ENCODE results near the gene ZCCHC7.

Gene ZCCHC7

GRCh38 chr9:37398464-37399025 is 278.2 kb downstream of the ZCCHC7 start:
- TF ChIP-seq EZH2phosphoT487 (IDR thresholded peaks at IDR 0.05; ENCODE audit: borderline replicate concordance, low read length) (no peak), CTCF (IDR thresholded peaks at IDR 0.05; ENCODE audit: low read depth, low read length, poor library complexity, severe bottlenecking) (no peak)
- Histone ChIP-seq H3K4me1 (ENCODE audit: control insufficient read depth, low read length) (peaks cover 100% of the 10 kb centered on the region), H3K9me2 (replicated peaks; ENCODE audit: control insufficient read depth, low read length) (no peaks in the 10 kb centered on the region), H4K20me1 (ENCODE audit: control insufficient read depth, insufficient read depth, low read depth, low read length) (no peaks in the 10 kb centered on the region), H3K4me2 (ENCODE audit: low read length) (peak overlapping the region; percentile 93), H3K27ac (ENCODE audit: low read depth, low read length) (peak overlapping the region; percentile 93), H3K27me3 (ENCODE audit: control insufficient read depth, low read length) (no peaks in the 10 kb centered on the region), H3K9me3 (ENCODE audit: control insufficient read depth, insufficient read depth, low read length) (no peaks in the 10 kb centered on the region), H3F3A (ENCODE audit: control insufficient read depth, insufficient read depth) (peaks cover 72% of the 10 kb centered on the region), H3K79me2 (ENCODE audit: control insufficient read depth, low read length) (peaks cover 22% of the 10 kb centered on the region), H3K4me3 (ENCODE audit: low read length) (peak overlapping the region; percentile 71), H3K36me3 (ENCODE audit: control insufficient read depth, low read length) (peaks cover 26% of the 10 kb centered on the region)

GRCh38 chr9:37399336-37399735 is 279.0 kb downstream of the ZCCHC7 start:
- Histone ChIP-seq H3K36me3 (ENCODE audit: control insufficient read depth, low read length) (peaks cover 22% of the 10 kb centered on the region), H3K79me2 (ENCODE audit: control insufficient read depth, low read length) (peaks cover 25% of the 10 kb centered on the region), H3K4me3 (ENCODE audit: low read length) (peak overlapping the region; percentile 71), H3K27ac (ENCODE audit: low read depth, low read length) (peak overlapping the region; percentile 93), H3K9me3 (ENCODE audit: control insufficient read depth, insufficient read depth, low read length) (no peaks in the 10 kb centered on the region), H3K4me1 (ENCODE audit: control insufficient read depth, low read length) (peaks cover 100% of the 10 kb centered on the region), H3K27me3 (ENCODE audit: control insufficient read depth, low read length) (no peaks in the 10 kb centered on the region), H3F3A (ENCODE audit: control insufficient read depth, insufficient read depth) (peaks cover 73% of the 10 kb centered on the region), H3K4me2 (ENCODE audit: low read length) (peak overlapping the region; percentile 93), H4K20me1 (ENCODE audit: control insufficient read depth, insufficient read depth, low read depth, low read length) (no peaks in the 10 kb centered on the region), H3K9me2 (replicated peaks; ENCODE audit: control insufficient read depth, low read length) (no peaks in the 10 kb centered on the region)
- TF ChIP-seq EZH2phosphoT487 (IDR thresholded peaks at IDR 0.05; ENCODE audit: borderline replicate concordance, low read length) (no peak), CTCF (IDR thresholded peaks at IDR 0.05; ENCODE audit: low read depth, low read length, poor library complexity, severe bottlenecking) (no peak)

GRCh38 chr9:37404590-37404989 is 284.2 kb downstream of the ZCCHC7 start:
- Histone ChIP-seq H3K4me1 (ENCODE audit: control insufficient read depth, low read length) (peaks cover 97% of the 10 kb centered on the region), H4K20me1 (ENCODE audit: control insufficient read depth, insufficient read depth, low read depth, low read length) (no peaks in the 10 kb centered on the region), H3K9me3 (ENCODE audit: control insufficient read depth, insufficient read depth, low read length) (no peaks in the 10 kb centered on the region), H3K9me2 (replicated peaks; ENCODE audit: control insufficient read depth, low read length) (no peaks in the 10 kb centered on the region), H3K4me3 (ENCODE audit: low read length) (peak overlapping the region; percentile 78), H3K27me3 (ENCODE audit: control insufficient read depth, low read length) (no peaks in the 10 kb centered on the region), H3K4me2 (ENCODE audit: low read length) (peak overlapping the region; percentile 93), H3K36me3 (ENCODE audit: control insufficient read depth, low read length) (peaks cover 41% of the 10 kb centered on the region), H3K27ac (ENCODE audit: low read depth, low read length) (peak overlapping the region; percentile 93), H3K79me2 (ENCODE audit: control insufficient read depth, low read length) (peaks cover 49% of the 10 kb centered on the region), H3F3A (ENCODE audit: control insufficient read depth, insufficient read depth) (peaks cover 73% of the 10 kb centered on the region)
- TF ChIP-seq CTCF (IDR thresholded peaks at IDR 0.05; ENCODE audit: low read depth, low read length, poor library complexity, severe bottlenecking) (peak; percentile 29), EZH2phosphoT487 (IDR thresholded peaks at IDR 0.05; ENCODE audit: borderline replicate concordance, low read length) (no peak)
